Measurements from ENCODE around the gene ITPR1. TPM values are rescaled to one million over a fixed set of nuclear protein-coding genes. Genes with fewer than 3 reads are reported as not detected.

The ITPR1 gene
- total and polyA plus RNA-seq, 11 donors: 8.9 to 55.8 (median 19.9) TPM

DNA sequence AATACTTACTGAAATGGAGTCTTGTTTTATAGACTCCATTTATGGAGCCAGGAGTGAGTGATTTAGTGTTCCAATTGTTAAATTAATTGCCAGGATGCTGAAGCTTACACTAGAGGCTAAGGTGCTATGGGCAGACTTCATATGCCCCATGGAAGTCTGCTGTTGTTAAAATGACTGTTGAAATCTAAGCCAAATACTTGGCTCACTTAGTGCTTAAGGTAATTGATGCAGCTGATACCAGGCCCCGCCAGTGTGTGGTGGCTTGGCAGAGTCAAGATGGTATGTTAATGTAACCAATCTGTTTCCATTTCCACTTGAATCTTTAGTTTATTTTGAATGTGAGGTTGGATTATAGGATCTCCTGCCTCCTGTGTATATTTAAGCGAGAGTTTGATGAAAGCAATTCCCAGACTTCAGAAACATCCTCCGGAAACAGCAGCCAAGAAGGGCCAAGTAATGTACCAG lies 187.1 kb downstream of the ITPR1 start:
- H3K4me3 ChIP-seq: no peak overlapping the region
- H3K36me3 ChIP-seq: peaks cover 0 to 94% (median 81%) of the 10 kb centered on the region in 9 donors
- intact Hi-C loops (cut with DNase I): loop anchor here in 1 of 10 donors (10.0 kb wide), 1 partner anchor 865 kb away; no protein-coding TSS in a partner anchor

GRCh38 chr3:4680871-4681300 lies 187.7 kb downstream of the ITPR1 start:
- DNase-seq (no peak), ATAC-seq (no peak)
- no peak for TF ChIP-seq POLR2A (IDR thresholded peaks at IDR 0.05)
- TF ChIP-seq, protein P1, sequence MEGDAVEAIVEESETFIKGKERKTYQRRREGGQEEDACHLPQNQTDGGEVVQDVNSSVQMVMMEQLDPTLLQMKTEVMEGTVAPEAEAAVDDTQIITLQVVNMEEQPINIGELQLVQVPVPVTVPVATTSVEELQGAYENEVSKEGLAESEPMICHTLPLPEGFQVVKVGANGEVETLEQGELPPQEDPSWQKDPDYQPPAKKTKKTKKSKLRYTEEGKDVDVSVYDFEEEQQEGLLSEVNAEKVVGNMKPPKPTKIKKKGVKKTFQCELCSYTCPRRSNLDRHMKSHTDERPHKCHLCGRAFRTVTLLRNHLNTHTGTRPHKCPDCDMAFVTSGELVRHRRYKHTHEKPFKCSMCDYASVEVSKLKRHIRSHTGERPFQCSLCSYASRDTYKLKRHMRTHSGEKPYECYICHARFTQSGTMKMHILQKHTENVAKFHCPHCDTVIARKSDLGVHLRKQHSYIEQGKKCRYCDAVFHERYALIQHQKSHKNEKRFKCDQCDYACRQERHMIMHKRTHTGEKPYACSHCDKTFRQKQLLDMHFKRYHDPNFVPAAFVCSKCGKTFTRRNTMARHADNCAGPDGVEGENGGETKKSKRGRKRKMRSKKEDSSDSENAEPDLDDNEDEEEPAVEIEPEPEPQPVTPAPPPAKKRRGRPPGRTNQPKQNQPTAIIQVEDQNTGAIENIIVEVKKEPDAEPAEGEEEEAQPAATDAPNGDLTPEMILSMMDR (IDR thresholded peaks at IDR 0.05): no peak
- 94 to 95% (median 95%) methylated on average over 2 of the region's 2 CpGs for WGBS, 4 donors
- Histone ChIP-seq H3K4me1 (no peaks in the 10 kb centered on the region), H3K27ac (no peak overlapping the region), H3K36me3 (peaks cover 0 to 94% (median 81%) of the 10 kb centered on the region in 9 donors), H3K4me3 (no peak overlapping the region), H3K27me3 (no peaks in the 10 kb centered on the region), H3K9me3 (no peaks in the 10 kb centered on the region)
- intact Hi-C loops (cut with DNase I): loop anchor here in 1 of 10 donors (10.0 kb wide), 1 partner anchor 864 kb away; no protein-coding TSS in a partner anchor

More for the DNA sequence above, 187.1 kb downstream of the ITPR1 start:
- WGBS, 4 donors: 88 to 94% (median 93%) methylated on average over 3 of the region's 3 CpGs
- ATAC-seq (no peak), DNase-seq (no peak)
- Histone ChIP-seq H3K27ac (no peak overlapping the region), H3K9me3 (no peaks in the 10 kb centered on the region), H3K4me1 (no peaks in the 10 kb centered on the region), H3K27me3 (no peaks in the 10 kb centered on the region)
- no peak for TF ChIP-seq POLR2A (IDR thresholded peaks at IDR 0.05)
- TF ChIP-seq, protein P1 (IDR thresholded peaks at IDR 0.05): no peak

DNA sequence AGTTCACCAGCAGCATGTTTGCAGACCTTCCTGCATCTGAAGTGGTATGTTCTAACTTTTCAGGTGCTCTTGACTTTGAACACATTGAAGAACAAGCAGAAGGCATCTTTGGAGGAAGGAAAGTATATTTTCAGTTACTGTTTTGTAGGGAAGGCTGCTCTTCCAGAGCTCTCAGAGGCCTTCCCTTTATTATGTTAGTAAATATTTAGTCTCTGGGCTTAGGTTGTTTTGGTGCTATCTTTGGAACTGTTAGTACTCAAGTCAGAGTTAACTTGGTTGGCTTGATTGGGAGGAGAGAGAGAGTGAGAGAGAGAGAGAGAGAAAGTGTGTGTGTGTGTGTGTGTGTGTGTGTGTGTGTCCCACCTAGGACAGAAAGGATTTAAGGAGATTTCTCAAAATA lies 188.2 kb downstream of the ITPR1 start:
- ATAC-seq (no peak), DNase-seq (no peak)
- Histone ChIP-seq H3K27me3 (no peaks in the 10 kb centered on the region), H3K36me3 (peaks cover 0 to 94% (median 85%) of the 10 kb centered on the region in 9 donors), H3K27ac (no peak overlapping the region), H3K9me3 (no peaks in the 10 kb centered on the region), H3K4me3 (no peak overlapping the region), H3K4me1 (no peaks in the 10 kb centered on the region)
- TF ChIP-seq, protein P1 (IDR thresholded peaks at IDR 0.05): no peak
- no peak for TF ChIP-seq POLR2A (IDR thresholded peaks at IDR 0.05)
- intact Hi-C loops (cut with DNase I): loop anchor here in 1 of 10 donors (10.0 kb wide), 1 partner anchor 864 kb away; no protein-coding TSS in a partner anchor

DNA sequence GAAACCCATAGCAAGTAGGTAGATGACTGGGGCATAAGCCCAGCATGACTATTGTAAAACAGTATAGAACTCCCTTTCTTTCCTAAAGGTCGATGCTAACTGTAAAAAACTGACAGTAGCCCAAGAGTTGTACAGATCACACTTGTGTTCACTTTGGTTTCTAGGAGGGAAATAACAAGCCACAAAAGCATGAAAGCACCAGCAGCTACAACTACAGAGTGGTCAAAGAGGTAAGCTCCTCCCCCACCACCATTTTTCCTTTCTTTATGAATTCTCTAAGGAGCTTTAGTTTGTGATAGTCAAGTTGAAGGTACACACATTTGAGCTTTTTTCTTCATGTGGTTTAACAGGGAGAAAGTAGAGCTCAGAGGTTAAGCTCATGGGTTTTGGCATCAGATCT lies 191.0 kb downstream of the ITPR1 start:
- H3K27ac ChIP-seq: no peak overlapping the region
- no peak overlapping the region for H3K4me3 ChIP-seq
- ATAC-seq (no peak), DNase-seq (no peak)
- H3K4me1 ChIP-seq: peaks cover 0 to 6% (median 0%) of the 10 kb centered on the region in 12 donors
- intact Hi-C loops (cut with DNase I): loop anchor here in 1 of 10 donors (10.0 kb wide), 1 partner anchor 861 kb away; no protein-coding TSS in a partner anchor
- H3K9me3 ChIP-seq: peaks cover 0 to 4% (median 0%) of the 10 kb centered on the region in 12 donors
- no peaks in the 10 kb centered on the region for H3K27me3 ChIP-seq
- TF ChIP-seq POLR2A (IDR thresholded peaks at IDR 0.05): no peak
- TF ChIP-seq, protein P1 (IDR thresholded peaks at IDR 0.05): no peak
- WGBS, 4 donors: 92 to 100% (median 98%) methylated on average over 1 of the region's 1 CpG
- peaks cover 0 to 96% (median 86%) of the 10 kb centered on the region in 9 donors for H3K36me3 ChIP-seq

Measured in heart left ventricle (tissue), 16 donors.